Measurements from ENCODE around the gene FRS2.

FRS2 gene

DNA sequence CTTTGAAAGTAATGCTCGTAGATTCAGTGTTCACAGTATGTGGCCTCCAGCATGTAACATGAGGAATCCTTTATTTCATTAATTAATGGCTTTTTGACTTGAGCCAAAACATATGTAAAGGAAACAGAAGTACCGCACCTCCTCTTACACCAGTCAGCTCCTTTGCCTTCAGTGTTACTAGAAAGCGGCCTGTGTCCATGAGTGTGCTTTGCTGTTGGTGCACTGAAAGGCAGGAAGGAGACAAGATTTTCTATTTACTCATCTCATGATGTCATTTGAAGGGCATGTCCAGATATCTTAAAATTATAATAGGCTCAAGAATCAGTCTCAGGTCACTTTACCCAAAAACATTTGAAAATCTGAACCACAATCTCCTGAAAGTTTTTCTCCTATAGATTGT, 105.2 kb downstream of the FRS2 start:
- ChIA-PET CTCF (interaction anchor here (0.7 kb wide), 1 partner anchor 105 kb away, joined by 3 read pairs; the partner anchor contains the start of gene FRS2), POLR2A (ENCODE audit: low non-redundant PET) (no interaction called here)
- no peak overlapping the region for H3K27ac ChIP-seq
- DNase-seq (ENCODE audit: low spot score) = no peak
- TF ChIP-seq, protein P1, sequence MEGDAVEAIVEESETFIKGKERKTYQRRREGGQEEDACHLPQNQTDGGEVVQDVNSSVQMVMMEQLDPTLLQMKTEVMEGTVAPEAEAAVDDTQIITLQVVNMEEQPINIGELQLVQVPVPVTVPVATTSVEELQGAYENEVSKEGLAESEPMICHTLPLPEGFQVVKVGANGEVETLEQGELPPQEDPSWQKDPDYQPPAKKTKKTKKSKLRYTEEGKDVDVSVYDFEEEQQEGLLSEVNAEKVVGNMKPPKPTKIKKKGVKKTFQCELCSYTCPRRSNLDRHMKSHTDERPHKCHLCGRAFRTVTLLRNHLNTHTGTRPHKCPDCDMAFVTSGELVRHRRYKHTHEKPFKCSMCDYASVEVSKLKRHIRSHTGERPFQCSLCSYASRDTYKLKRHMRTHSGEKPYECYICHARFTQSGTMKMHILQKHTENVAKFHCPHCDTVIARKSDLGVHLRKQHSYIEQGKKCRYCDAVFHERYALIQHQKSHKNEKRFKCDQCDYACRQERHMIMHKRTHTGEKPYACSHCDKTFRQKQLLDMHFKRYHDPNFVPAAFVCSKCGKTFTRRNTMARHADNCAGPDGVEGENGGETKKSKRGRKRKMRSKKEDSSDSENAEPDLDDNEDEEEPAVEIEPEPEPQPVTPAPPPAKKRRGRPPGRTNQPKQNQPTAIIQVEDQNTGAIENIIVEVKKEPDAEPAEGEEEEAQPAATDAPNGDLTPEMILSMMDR (conservative IDR thresholded peaks at IDR 0.05; ENCODE audit: low read depth) = no peak

DNA sequence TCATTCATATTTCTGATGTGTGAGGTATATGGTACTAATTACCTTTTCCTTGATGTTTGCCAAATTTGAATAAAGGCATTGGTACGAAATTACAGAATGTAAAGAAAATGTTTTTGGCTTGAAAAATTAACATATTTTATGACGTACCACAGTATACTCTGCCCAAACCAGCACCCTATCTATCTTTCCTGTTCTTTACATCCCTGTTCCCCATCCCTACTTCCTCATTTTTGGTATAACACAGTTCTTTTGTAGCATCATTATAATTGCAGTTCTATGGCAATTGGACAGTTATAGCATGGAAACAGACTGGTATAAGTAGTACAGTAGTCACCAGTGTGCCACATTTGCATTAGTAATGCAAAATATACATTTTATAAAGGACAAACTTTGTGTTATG, 108.1 kb downstream of the FRS2 start:
- ChIA-PET CTCF (no interaction called here), POLR2A (ENCODE audit: low non-redundant PET) (no interaction called here)
- no peak for DNase-seq (ENCODE audit: low spot score)
- TF ChIP-seq, protein P1 (conservative IDR thresholded peaks at IDR 0.05; ENCODE audit: low read depth) = no peak
- no peak overlapping the region for H3K27ac ChIP-seq

DNA sequence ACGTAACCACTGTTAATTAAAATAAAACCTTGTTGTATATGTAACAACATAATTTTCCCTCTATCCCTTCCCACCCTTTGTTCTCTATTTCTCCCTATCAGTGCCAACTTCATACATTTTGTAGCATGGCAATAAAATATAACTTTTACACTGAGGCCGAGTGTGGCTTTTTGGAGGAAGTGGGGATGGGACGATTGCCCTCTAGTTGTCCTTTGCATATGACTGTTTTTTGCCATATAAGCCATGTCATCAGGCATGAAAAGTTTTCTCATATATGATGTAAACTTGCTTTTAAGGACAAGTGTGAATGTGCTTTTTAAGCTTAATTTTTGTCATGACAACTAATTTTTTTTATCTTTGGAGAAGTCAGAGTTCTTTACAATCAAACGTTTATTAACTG, 108.8 kb downstream of the FRS2 start:
- ChIA-PET CTCF (interaction anchor here (1.8 kb wide), 1 partner anchor 9 kb away, joined by 12 read pairs; no protein-coding TSS in a partner anchor), POLR2A (ENCODE audit: low non-redundant PET) (no interaction called here)
- DNase-seq (ENCODE audit: low spot score) = no peak
- TF ChIP-seq, protein P1 (conservative IDR thresholded peaks at IDR 0.05; ENCODE audit: low read depth) = no peak
- no peak overlapping the region for H3K27ac ChIP-seq

DNA sequence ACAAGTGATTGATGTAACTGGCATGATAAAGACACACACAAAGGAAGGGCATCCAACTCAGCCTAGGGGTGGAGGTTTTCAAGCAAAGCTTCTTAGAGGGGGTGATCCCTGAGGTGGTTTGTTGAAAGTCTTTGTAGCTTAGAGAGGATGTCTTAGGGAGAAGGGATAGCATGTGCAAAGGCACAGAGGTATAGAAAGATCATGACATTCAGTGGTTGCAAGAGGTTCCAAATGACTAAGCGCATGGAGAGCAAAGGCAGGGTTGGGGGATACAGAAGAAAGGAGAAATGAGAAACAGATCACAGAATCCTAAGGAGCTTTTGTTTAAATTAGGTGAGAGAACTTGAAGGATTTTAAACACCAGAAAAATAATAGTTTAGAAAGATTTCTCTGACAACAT, 109.9 kb downstream of the FRS2 start:
- no peak overlapping the region for H3K27ac ChIP-seq
- ChIA-PET CTCF (interaction anchor here (0.6 to 1.8 kb wide), 2 partner anchors 10 to 14 kb away, joined by 3 to 12 read pairs; no protein-coding TSS in a partner anchor), POLR2A (ENCODE audit: low non-redundant PET) (no interaction called here)
- TF ChIP-seq, protein P1 (conservative IDR thresholded peaks at IDR 0.05; ENCODE audit: low read depth) = no peak
- DNase-seq (ENCODE audit: low spot score) = no peak

DNA sequence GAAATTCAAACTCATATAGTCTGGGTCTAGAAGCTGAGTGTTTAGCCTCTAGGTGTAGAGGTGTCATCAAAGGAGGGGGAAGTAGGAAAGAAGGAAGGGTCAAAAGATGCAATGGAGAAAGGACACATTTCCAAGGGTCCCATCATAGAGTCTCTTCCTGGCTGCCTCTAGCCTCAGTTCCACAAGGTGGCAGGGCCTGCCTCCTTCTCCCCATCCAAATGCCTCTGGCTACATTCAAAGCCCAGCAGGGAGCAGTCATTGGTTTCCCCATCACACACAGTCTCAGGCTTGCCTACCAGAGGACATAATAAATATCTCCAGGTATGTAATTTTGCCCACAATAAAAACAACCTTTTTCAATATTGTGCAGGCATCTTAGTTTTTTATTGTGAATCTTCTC, 113.0 kb downstream of the FRS2 start:
- ChIA-PET POLR2A (ENCODE audit: low non-redundant PET) (no interaction called here), CTCF (no interaction called here)
- TF ChIP-seq, protein P1 (conservative IDR thresholded peaks at IDR 0.05; ENCODE audit: low read depth) = no peak
- no peak for DNase-seq (ENCODE audit: low spot score)
- H3K27ac ChIP-seq = no peak overlapping the region

DNA sequence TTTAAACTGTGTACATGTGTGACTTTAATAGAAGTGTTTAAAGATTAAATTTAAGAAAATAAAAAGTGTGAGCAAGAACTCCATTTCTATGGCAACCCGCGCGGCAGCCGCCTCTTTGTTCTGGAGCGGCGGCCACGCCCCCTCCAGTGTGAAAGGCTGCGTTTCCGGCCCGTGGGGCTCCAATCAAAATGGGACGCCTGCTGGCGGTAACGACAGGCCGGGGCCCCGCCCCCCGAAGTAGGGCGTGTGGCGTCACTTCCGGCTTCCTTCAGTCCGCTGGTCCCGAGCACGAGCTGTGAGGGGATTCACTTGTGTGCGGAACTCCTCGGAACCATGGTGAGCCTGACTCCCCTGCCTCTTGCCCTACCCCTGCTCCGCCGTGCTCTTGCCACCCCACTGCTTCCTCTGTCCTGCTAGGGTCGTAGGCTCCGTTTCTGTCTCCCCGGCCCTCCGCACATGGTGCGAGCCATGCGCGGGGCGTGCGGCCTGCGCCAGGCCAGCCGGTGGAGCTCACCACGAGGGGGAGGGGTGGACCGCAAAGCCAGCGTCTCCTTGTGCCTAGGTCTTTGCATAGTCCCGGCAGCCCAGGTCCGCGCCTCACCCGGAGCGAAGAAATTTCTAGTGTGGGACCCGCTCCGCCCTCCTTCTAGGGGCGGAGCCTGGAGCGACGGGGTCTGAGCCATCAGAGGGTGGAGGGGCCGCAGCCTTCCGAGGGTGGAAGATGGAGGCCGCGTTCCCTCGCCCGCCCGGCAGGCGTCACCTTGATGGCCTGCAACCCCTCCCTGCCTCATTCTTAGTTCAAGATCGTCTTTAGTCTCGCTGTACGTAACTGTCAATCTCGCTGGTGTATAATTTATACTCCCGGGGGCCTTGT, 115.2 kb downstream of the FRS2 start, which contains the start of gene CCT2:
CCT2 (plus strand) TSS at position 271 of the 874 bp plus-strand sequence; CDS start at position 334, 63 bp downstream.
- ChIA-PET CTCF (interaction anchor here (0.6 kb wide), 1 partner anchor 372 kb away, joined by 3 read pairs; no protein-coding TSS in a partner anchor), POLR2A (ENCODE audit: low non-redundant PET) (interaction anchor here (0.6 kb wide), 1 partner anchor 114 kb away, joined by 3 read pairs; no protein-coding TSS in a partner anchor)
- TF ChIP-seq, protein P1 (conservative IDR thresholded peaks at IDR 0.05; ENCODE audit: low read depth) = peak; percentile 42
- peak within 1 kb of the TSS; percentile 79 for H3K27ac ChIP-seq
- peak; percentile 95 for DNase-seq (ENCODE audit: low spot score)

All from RWPE1 (cell line).